Measurements from ENCODE around the gene CAB39L.

DNA sequence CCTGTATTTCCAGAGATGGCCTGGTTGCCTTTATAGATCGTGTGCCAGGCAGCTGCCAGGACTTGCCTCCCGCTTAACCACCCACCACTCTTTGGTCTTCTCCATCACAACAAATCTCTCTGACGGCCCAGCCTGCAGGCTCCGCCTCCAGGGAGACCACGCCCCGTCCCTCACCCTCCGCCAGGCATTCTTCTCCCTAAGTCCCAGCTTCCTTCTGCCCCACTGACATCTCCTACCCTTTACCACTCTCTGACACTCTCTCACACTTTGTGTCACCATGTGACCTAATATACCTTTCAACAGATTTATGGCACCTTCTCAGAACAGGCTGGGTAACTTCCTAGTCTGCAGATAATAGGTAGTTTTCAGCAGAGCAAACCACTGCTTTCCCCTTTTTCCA lies 95.1 kb downstream of the CAB39L start:
- TF ChIP-seq, protein P1, sequence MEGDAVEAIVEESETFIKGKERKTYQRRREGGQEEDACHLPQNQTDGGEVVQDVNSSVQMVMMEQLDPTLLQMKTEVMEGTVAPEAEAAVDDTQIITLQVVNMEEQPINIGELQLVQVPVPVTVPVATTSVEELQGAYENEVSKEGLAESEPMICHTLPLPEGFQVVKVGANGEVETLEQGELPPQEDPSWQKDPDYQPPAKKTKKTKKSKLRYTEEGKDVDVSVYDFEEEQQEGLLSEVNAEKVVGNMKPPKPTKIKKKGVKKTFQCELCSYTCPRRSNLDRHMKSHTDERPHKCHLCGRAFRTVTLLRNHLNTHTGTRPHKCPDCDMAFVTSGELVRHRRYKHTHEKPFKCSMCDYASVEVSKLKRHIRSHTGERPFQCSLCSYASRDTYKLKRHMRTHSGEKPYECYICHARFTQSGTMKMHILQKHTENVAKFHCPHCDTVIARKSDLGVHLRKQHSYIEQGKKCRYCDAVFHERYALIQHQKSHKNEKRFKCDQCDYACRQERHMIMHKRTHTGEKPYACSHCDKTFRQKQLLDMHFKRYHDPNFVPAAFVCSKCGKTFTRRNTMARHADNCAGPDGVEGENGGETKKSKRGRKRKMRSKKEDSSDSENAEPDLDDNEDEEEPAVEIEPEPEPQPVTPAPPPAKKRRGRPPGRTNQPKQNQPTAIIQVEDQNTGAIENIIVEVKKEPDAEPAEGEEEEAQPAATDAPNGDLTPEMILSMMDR (IDR thresholded peaks at IDR 0.05): no peak
- no peak for TF ChIP-seq EP300 (IDR thresholded peaks at IDR 0.05)
